ENCODE measurements around the gene SSC4D.

- TF ChIP-seq CTCF (conservative IDR thresholded peaks at IDR 0.05; ENCODE audit: low read depth in 2 of 2) (no peak), EZH2 (IDR thresholded peaks at IDR 0.05; ENCODE audit: low read depth, unreplicated experiment) (no peak), POLR2AphosphoS5 (IDR thresholded peaks at IDR 0.05; ENCODE audit: low read depth) (no peak), NANOG (IDR thresholded peaks at IDR 0.05; ENCODE audit: borderline replicate concordance) (no peak)
Observed at GRCh38 chr7:76400248-76400647, 9.2 kb downstream of the SSC4D start.
